Keratinocyte (primary cell): Measurements from ENCODE around the gene PREB. TPM values are rescaled to one million over a fixed set of nuclear protein-coding genes. Genes with fewer than 3 reads are reported as not detected.

Experiments used
- DNase-seq: peaks from one replicate; pipeline ENCODE4 v3.0.0-alpha.2; 2011; ENCODE audit warnings: low read depth, missing footprints, low spot score
- FAIRE-seq: peaks from 2 replicates; lab custom pipeline; 2011; peaks lifted over from hg19 to GRCh38; lab: Jason Lieb, UNC
- H2AFZ ChIP-seq: 2 replicates; pipeline ENCODE4 v1.6.0; 2012; ENCODE audit warnings: low read length, control low read depth, inconsistent platforms; ENCODE audit not compliant: control insufficient read depth
- H3K27ac ChIP-seq: 2 replicates; pipeline ENCODE4 v1.5.1; 2011; ENCODE audit warnings: low read length; ENCODE audit not compliant: control insufficient read depth, insufficient read depth
- H3K27me3 ChIP-seq: 3 replicates; pipeline ENCODE4 v1.6.0; 2011; ENCODE audit warnings: low read length; ENCODE audit not compliant: control insufficient read depth, insufficient read depth; ENCODE audit errors: extremely low read depth
- H3K36me3 ChIP-seq, 2 experiments: 2 replicates in 1 of 2; 3 replicates in 1 of 2; pipeline ENCODE4 v1.5.1; 2011; ENCODE audit warnings: low read length in 2 of 2, mild to moderate bottlenecking in 1 of 2; ENCODE audit not compliant: control insufficient read depth in 2 of 2, insufficient read depth in 2 of 2; ENCODE audit errors: extremely low read depth in 1 of 2
- H3K4me1 ChIP-seq: 3 replicates; pipeline ENCODE4 v1.5.1; 2011; ENCODE audit warnings: low read length; ENCODE audit not compliant: control insufficient read depth, insufficient read depth; ENCODE audit errors: extremely low read depth
- H3K4me2 ChIP-seq: 3 replicates; pipeline ENCODE4 v1.6.0; 2011; ENCODE audit warnings: low read depth, low read length; ENCODE audit not compliant: control insufficient read depth, insufficient read depth; ENCODE audit errors: extremely low read depth
- H3K4me3 ChIP-seq, 3 experiments: fragments of 200-600 bp in 1 of 3; sonication (generic) in 1 of 3; 2 replicates in 2 of 3; 3 replicates in 1 of 3; pipeline ENCODE4 v1.5.1; 2011 to 2016; ENCODE audit warnings: low read length in 3 of 3, mild to moderate bottlenecking in 3 of 3, control low read depth in 2 of 3, inconsistent platforms in 1 of 3, low read depth in 1 of 3, mixed read lengths in 1 of 3, mixed run types in 1 of 3, moderate library complexity in 1 of 3; ENCODE audit not compliant: control insufficient read depth in 2 of 3, insufficient read depth in 2 of 3; ENCODE audit errors: extremely low read depth in 1 of 3
- H3K79me2 ChIP-seq: 2 replicates; pipeline ENCODE4 v1.6.0; 2012; ENCODE audit warnings: low read length; ENCODE audit not compliant: control insufficient read depth, insufficient read depth
- H3K9ac ChIP-seq: 3 replicates; pipeline ENCODE4 v1.6.0; 2011; ENCODE audit warnings: low read length; ENCODE audit not compliant: control insufficient read depth, insufficient read depth; ENCODE audit errors: extremely low read depth
- H3K9me1 ChIP-seq: 3 replicates; pipeline ENCODE4 v1.6.0; 2011; ENCODE audit warnings: low read length; ENCODE audit not compliant: control insufficient read depth, insufficient read depth; ENCODE audit errors: extremely low read depth
- H3K9me3 ChIP-seq: 2 replicates; pipeline ENCODE4 v1.5.1; 2012; ENCODE audit warnings: low read depth, low read length; ENCODE audit not compliant: control insufficient read depth
- H4K20me1 ChIP-seq: 3 replicates; pipeline ENCODE4 v1.6.0; 2011; ENCODE audit warnings: low read length; ENCODE audit not compliant: control insufficient read depth, insufficient read depth; ENCODE audit errors: extremely low read depth
- CTCF ChIP-seq, 3 experiments: IDR thresholded peaks in 1 of 3; conservative IDR thresholded peaks in 1 of 3; optimal IDR thresholded peaks in 1 of 3; 2 replicates in 2 of 3; 3 replicates in 1 of 3; pipeline versions ENCODE3 to v1.5.1; 2011; ENCODE audit warnings: low read length in 3 of 3, mild to moderate bottlenecking in 3 of 3, moderate library complexity in 2 of 3, control low read depth in 1 of 3, inconsistent platforms in 1 of 3; ENCODE audit not compliant: insufficient read depth in 2 of 3; ENCODE audit errors: extremely low read depth in 1 of 3
- EZH2 ChIP-seq: IDR thresholded peaks from one replicate; pipeline ENCODE4 v1.6.1; 2012; ENCODE audit warnings: inconsistent platforms, mild to moderate bottlenecking, low read length, moderate library complexity
- dilution Hi-C: fragments of 300-500 bp; cut with MboI; formaldehyde crosslinking; loops from one replicate; pipeline ENCODE4 v1.7.0; 2020; ENCODE audit warnings: low sequenced_read_pairs; ENCODE audit not compliant: extremely low pct_ligation_motif_present
- polyA plus RNA-seq, 5 experiments: library from polyadenylated mRNA; depleted of rRNA in 3 of 5; stranded (reverse) in 3 of 5; stranded (forward) in 1 of 5; unstranded in 1 of 5; fragments of >200 nt; gene quantifications; 1 replicate in 1 of 5; 2 replicates in 3 of 5; 3 replicates in 1 of 5; pipeline versions ENCODE4 v1.2.1 to v1.2.3, GENCODE V29; 2011 to 2012; ENCODE audit warnings: missing spikeins in 2 of 5, low read depth in 1 of 5, low replicate concordance in 1 of 5

Gene PREB
- polyA plus RNA-seq, 1 donor (not counting 4 experiments of a cell fraction or from before 2014, with no cell fraction given): 48.7 TPM

DNA sequence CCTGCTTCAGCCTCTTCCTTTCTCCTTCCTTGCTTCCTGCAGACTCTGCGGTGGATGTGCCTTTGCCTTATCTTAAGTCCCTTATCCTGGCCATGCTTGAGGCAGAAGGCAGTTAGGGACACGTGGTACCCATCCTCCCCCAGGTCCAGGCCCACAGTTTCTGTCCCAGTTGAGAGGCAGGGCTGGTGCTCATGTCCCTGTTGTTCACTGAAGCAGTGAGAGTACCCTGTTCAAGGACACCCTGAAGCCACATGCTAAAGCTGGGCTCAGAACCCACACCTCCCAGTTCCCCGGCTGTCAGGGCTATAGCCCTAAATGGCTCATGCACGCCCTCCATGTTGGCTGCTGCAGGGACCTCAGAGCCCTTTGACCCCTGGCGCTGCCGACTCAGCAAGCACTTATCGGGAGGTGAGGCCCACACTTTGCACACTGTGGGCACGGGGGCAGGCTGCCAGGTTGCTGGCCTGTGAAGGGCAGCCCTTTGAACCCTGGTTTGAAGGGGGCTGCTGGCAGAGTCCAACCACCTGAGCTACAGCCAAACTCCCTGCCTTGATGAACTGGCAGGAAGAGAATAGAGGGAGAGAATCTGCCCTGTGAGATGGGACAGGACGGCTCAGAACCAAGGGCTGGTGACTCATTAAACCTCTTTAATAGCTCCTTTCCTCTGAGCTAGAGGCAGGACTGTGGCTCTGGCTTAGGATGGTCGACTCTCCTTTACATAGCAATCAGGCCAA is 41.6 kb downstream of the PREB start:
- TF ChIP-seq EZH2 (no peak), CTCF (optimal IDR thresholded peaks at IDR 0.05 in 1 of 3, IDR thresholded peaks at IDR 0.05 in 1 of 3, conservative IDR thresholded peaks at IDR 0.05 in 1 of 3; ENCODE audit: extremely low read depth in 1 of 3, insufficient read depth in 2 of 3, low read length in 3 of 3) (no peak)
- no peak overlapping the region for H3K27ac ChIP-seq
- no peaks in the 10 kb centered on the region for H3K9me1 ChIP-seq
- H3K36me3 ChIP-seq: no peaks in the 10 kb centered on the region
- no peak overlapping the region for H3K4me3 ChIP-seq
- DNase-seq: no peak
- H3K9ac ChIP-seq: no peak overlapping the region
- no peaks in the 10 kb centered on the region for H3K9me3 ChIP-seq
- dilution Hi-C loops: no loop called here
- H4K20me1 ChIP-seq: no peaks in the 10 kb centered on the region
- peaks cover 4% of the 10 kb centered on the region for H3K4me1 ChIP-seq
- H2AFZ ChIP-seq: no peak overlapping the region
- no peaks in the 10 kb centered on the region for H3K27me3 ChIP-seq
- H3K4me2 ChIP-seq: no peak overlapping the region
- H3K79me2 ChIP-seq: no peaks in the 10 kb centered on the region
- FAIRE-seq: no peak

- Histone ChIP-seq H3K79me2 (no peaks in the 10 kb centered on the region), H2AFZ (no peak overlapping the region), H3K4me1 (peaks cover 7% of the 10 kb centered on the region), H3K4me2 (no peak overlapping the region), H3K9ac (no peak overlapping the region), H3K9me3 (no peaks in the 10 kb centered on the region), H3K27me3 (no peaks in the 10 kb centered on the region), H3K36me3 (no peaks in the 10 kb centered on the region), H3K27ac (no peak overlapping the region), H4K20me1 (no peaks in the 10 kb centered on the region), H3K4me3 (no peak overlapping the region), H3K9me1 (no peaks in the 10 kb centered on the region)
- FAIRE-seq (no peak), DNase-seq (no peak)
- TF ChIP-seq EZH2 (no peak), CTCF (optimal IDR thresholded peaks at IDR 0.05 in 1 of 3, IDR thresholded peaks at IDR 0.05 in 1 of 3, conservative IDR thresholded peaks at IDR 0.05 in 1 of 3; ENCODE audit: extremely low read depth in 1 of 3, insufficient read depth in 2 of 3, low read length in 3 of 3) (no peak)
- dilution Hi-C loops: no loop called here
Observed at GRCh38 chr2:27091746-27092695, 42.4 kb downstream of the PREB start.
